Loucy (cell line): ENCODE measurements around the gene ANKRD49.

Experiments used
- H2AFZ ChIP-seq: fragments of 200-600 bp; sonication (generic); 2 replicates; pipeline ENCODE4 v1.6.0; 2016; ENCODE audit warnings: antibody characterized with exemption, mild to moderate bottlenecking, low read length, moderate library complexity
- H3F3A ChIP-seq: fragments of 200-600 bp; 2 replicates; pipeline ENCODE4 v1.6.0; 2016; ENCODE audit warnings: antibody characterized with exemption, low read depth, mild to moderate bottlenecking
- H3K27me3 ChIP-seq: fragments of 200-600 bp; sonication (generic); 2 replicates; pipeline ENCODE4 v1.6.1; 2014; ENCODE audit warnings: low read length, mild to moderate bottlenecking; ENCODE audit not compliant: insufficient read depth, poor library complexity, severe bottlenecking
- H3K36me3 ChIP-seq: fragments of 200-600 bp; sonication (generic); 2 replicates; pipeline ENCODE4 v1.6.1; 2016; ENCODE audit warnings: low read length; ENCODE audit not compliant: insufficient read depth
- H3K4me1 ChIP-seq: fragments of 200-600 bp; sonication (generic); 2 replicates; pipeline ENCODE4 v1.5.1; 2014; ENCODE audit warnings: low read length, mild to moderate bottlenecking; ENCODE audit not compliant: insufficient read depth, poor library complexity, severe bottlenecking
- H3K4me2 ChIP-seq: fragments of 200-600 bp; sonication (generic); 2 replicates; pipeline ENCODE4 v1.6.0; 2014; ENCODE audit warnings: antibody characterized with exemption, low read length, low read depth, mild to moderate bottlenecking; ENCODE audit not compliant: poor library complexity, severe bottlenecking
- H3K4me3 ChIP-seq: fragments of 200-600 bp; sonication (generic); 2 replicates; pipeline ENCODE4 v1.5.1; 2014; ENCODE audit warnings: low read length, mild to moderate bottlenecking, mixed read lengths; ENCODE audit not compliant: poor library complexity, severe bottlenecking
- H3K79me2 ChIP-seq: fragments of 200-600 bp; sonication (generic); 2 replicates; pipeline ENCODE4 v1.6.1; 2014; ENCODE audit warnings: low read length; ENCODE audit not compliant: insufficient read depth
- H3K9ac ChIP-seq: fragments of 200-600 bp; sonication (generic); 2 replicates; pipeline ENCODE4 v1.6.0; 2014; ENCODE audit warnings: mild to moderate bottlenecking, low read depth, low read length, moderate library complexity; ENCODE audit not compliant: poor library complexity, severe bottlenecking
- H3K9me2 ChIP-seq: fragments of 200-600 bp; sonication (generic); replicated peaks from 2 replicates; pipeline ENCODE4 v1.6.1; 2016; ENCODE audit warnings: low read depth, low read length, mixed read lengths
- H3K9me3 ChIP-seq: fragments of 200-600 bp; sonication (generic); 2 replicates; pipeline ENCODE4 v1.6.1; 2014; ENCODE audit warnings: mild to moderate bottlenecking, antibody characterized with exemption, low read length, low read depth; ENCODE audit not compliant: insufficient read depth
- H4K20me1 ChIP-seq: fragments of 200-600 bp; sonication (generic); 2 replicates; pipeline ENCODE4 v1.6.0; 2014; ENCODE audit warnings: antibody characterized with exemption, low read length, mild to moderate bottlenecking; ENCODE audit not compliant: insufficient read depth, poor library complexity, severe bottlenecking
- CTCF ChIP-seq: fragments of 200-600 bp; sonication (generic); conservative IDR thresholded peaks from 2 replicates; pipeline ENCODE4 v1.5.1; 2014; ENCODE audit warnings: mild to moderate bottlenecking, antibody characterized with exemption, low read length
- EZH2phosphoT487 ChIP-seq: fragments of 200-600 bp; IDR thresholded peaks from 2 replicates; pipeline ENCODE4 v1.6.1; 2018; ENCODE audit warnings: antibody characterized with exemption, mild to moderate bottlenecking, moderate library complexity, borderline replicate concordance

Gene ANKRD49

GRCh38 chr11:94449029-94449428 lies 44.8 kb upstream of the ANKRD49 start:
- no peak overlapping the region for H3K9ac ChIP-seq
- TF ChIP-seq EZH2phosphoT487 (no peak), CTCF (no peak)
- no peak overlapping the region for H2AFZ ChIP-seq
- no peaks in the 10 kb centered on the region for H3F3A ChIP-seq
- no peaks in the 10 kb centered on the region for H3K79me2 ChIP-seq
- H3K36me3 ChIP-seq, result peaks cover 45% of the 10 kb centered on the region; the same call in 1 of the 2 replicates
- H3K4me3 ChIP-seq, result no peak overlapping the region
- no peaks in the 10 kb centered on the region for H4K20me1 ChIP-seq
- no peaks in the 10 kb centered on the region for H3K27me3 ChIP-seq
- no peaks in the 10 kb centered on the region for H3K9me3 ChIP-seq
- no peaks in the 10 kb centered on the region for H3K4me1 ChIP-seq
- no peak overlapping the region for H3K4me2 ChIP-seq
- no peaks in the 10 kb centered on the region for H3K9me2 ChIP-seq

GRCh38 chr11:94449437-94449836 lies 44.3 kb upstream of the ANKRD49 start:
- Histone ChIP-seq H3K9ac (no peak overlapping the region), H3K4me1 (no peaks in the 10 kb centered on the region), H3K9me3 (no peaks in the 10 kb centered on the region), H3K27me3 (no peaks in the 10 kb centered on the region), H4K20me1 (no peaks in the 10 kb centered on the region), H3K4me2 (no peak overlapping the region), H3K36me3 (peaks cover 44% of the 10 kb centered on the region; the same call in 1 of the 2 replicates), H3K4me3 (no peak overlapping the region), H3F3A (no peaks in the 10 kb centered on the region), H2AFZ (no peak overlapping the region), H3K79me2 (no peaks in the 10 kb centered on the region), H3K9me2 (no peaks in the 10 kb centered on the region)
- TF ChIP-seq CTCF (no peak), EZH2phosphoT487 (no peak)

DNA sequence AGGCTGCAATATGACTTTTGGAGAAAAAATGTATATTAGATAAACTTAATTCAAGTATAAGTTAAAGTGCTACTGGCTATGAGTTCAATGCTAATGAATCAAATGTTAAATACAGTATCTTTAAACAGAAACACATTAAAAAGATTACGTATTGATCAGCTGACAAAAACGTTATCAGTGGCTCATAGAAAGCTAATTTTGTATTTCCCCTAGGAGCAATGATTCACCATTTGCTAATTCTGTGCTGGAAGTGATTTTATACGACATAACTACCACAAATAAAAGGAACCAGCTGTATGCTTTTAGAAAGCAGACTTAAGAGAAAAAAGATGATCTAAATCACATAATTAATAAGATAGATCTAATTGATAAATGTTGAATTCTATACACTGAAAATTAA lies 43.7 kb upstream of the ANKRD49 start:
- Histone ChIP-seq H3K79me2 (no peaks in the 10 kb centered on the region), H4K20me1 (no peaks in the 10 kb centered on the region), H3K27me3 (no peaks in the 10 kb centered on the region), H3K4me2 (no peak overlapping the region), H3K9ac (no peak overlapping the region), H2AFZ (no peak overlapping the region), H3K9me3 (no peaks in the 10 kb centered on the region), H3F3A (no peaks in the 10 kb centered on the region), H3K4me3 (no peak overlapping the region), H3K4me1 (no peaks in the 10 kb centered on the region), H3K9me2 (no peaks in the 10 kb centered on the region), H3K36me3 (peaks cover 39% of the 10 kb centered on the region; the same call in 1 of the 2 replicates)
- TF ChIP-seq EZH2phosphoT487 (no peak), CTCF (no peak)
